Stimulated activated CD8-positive, alpha-beta memory T cell treated with anti-CD3 and anti-CD28 coated beads, Interleukin-15, amount 100 ng/mL, for 24 hours (primary cell): ENCODE results near the gene FMNL3.

ENCODE experiments used
- DNase-seq: peaks from one replicate; pipeline ENCODE4 v3.0.0-alpha.2; 2020; ENCODE audit warnings: low read depth

The FMNL3 gene

DNA sequence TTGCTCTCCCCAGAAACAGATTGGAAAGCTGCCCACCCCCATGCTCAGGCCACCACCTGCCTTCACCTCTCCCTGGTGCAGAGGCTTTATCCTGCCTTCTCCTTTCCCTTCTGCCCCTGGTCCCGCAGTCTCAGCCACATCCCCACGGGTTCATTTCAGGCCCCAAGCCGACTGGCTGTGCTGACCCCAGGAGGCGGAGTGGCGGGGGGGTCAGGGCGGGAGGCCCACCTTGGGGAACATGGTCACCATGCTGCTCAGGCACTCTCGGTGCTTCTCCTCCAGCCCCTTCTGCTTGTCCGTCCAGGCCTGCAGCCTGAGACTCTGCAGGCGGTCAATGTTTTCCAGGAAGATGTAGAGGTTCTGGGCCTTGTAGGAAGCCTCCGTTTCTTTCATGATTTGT, 108.7 kb downstream of the FMNL3 start:
- DNase-seq = no peak

GRCh38 chr12:49588721-49589516, 118.3 kb downstream of the FMNL3 start:
- DNase-seq = no peak

- DNase-seq = no peak
These were observed 118.9 kb downstream of the FMNL3 start for GRCh38 chr12:49588281-49588680.

DNA sequence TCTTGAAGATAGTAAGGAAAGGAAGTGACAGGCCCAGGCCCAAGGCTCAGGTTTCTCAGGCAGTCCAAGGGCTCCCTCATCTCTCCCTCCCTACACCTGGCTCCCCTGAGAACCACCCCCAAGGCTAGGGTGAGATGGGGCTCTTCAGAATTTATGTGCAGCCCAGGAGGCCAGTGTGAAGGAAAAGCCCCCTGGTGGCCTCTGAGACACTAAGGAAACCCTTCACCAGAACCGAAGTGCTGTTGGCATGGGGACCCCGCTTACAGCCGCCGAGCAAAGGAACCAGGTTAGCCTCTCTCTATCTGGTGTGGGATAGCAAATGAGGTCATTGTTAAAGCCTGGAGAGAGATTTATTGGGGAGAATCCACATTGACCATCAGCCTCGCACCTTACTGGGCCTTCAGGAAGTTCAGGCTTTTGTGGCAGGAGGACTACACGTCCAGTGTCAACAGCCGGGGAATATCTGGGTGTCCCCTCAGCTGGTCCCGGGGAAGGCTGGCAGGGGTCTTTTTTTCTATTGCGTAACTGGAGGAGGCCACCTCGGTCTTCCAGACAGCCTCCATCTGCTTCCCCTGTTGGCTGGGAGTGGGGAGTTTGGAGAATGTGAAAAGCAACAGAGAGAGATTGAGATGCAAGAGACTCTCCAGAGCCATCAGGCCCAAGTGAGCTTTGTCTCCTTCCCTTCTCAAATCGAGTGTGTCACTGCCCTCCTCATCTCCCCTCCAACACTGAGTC, 119.9 kb downstream of the FMNL3 start:
- DNase-seq = no peak
